Pons (tissue), 1 donor: ENCODE measurements around the gene ATG9B.
"Not testable (repeated sequence)": the region's sequence is repeated elsewhere in the genome, so short reads cannot be mapped to it uniquely, and the experiment has no call there.

Experiments
- DNase-seq: peaks from one replicate; pipeline ENCODE4 v3.0.0-alpha.2; 2016; ENCODE audit warnings: low spot score

The ATG9B gene

GRCh38 chr7:151058781-151059366 is 34.6 kb upstream of the ATG9B start:
- peak; percentile 69 for DNase-seq

GRCh38 chr7:151057989-151058780 is 33.9 kb upstream of the ATG9B start:
- DNase-seq: peak; percentile 100

GRCh38 chr7:151057506-151057988 is 33.3 kb upstream of the ATG9B start, which contains the start of gene CDK5:
Gene CDK5 (minus strand): TSS chr7:151057897. CDS start chr7:151057848, 49 bp downstream.
- no peak for DNase-seq

GRCh38 chr7:151056666-151057505 is 32.6 kb upstream of the ATG9B start:
- DNase-seq: no peak

GRCh38 chr7:151056283-151056665 is 32.0 kb upstream of the ATG9B start:
- DNase-seq: no peak

- DNase-seq: no peak
These were observed 29.5 kb upstream of the ATG9B start for GRCh38 chr7:151053751-151054150.

GRCh38 chr7:151053096-151053495 is 28.8 kb upstream of the ATG9B start:
- no peak for DNase-seq

GRCh38 chr7:151051108-151051507 is 26.8 kb upstream of the ATG9B start:
- DNase-seq: no peak

- DNase-seq: no peak
These were observed 24.7 kb upstream of the ATG9B start for GRCh38 chr7:151048911-151049463.

GRCh38 chr7:151047976-151048815 is 23.9 kb upstream of the ATG9B start, which contains the start of gene ASIC3:
Gene ASIC3 (plus strand): TSS chr7:151048531. CDS start chr7:151048886, 355 bp downstream.
- no peak for DNase-seq

GRCh38 chr7:151046603-151047573 is 22.6 kb upstream of the ATG9B start:
- no peak for DNase-seq

- DNase-seq: no peak
These were observed 21.7 kb upstream of the ATG9B start for GRCh38 chr7:151045967-151046366.

GRCh38 chr7:151045262-151045661 is 21.0 kb upstream of the ATG9B start:
- no peak for DNase-seq

GRCh38 chr7:151043959-151044358 is 19.7 kb upstream of the ATG9B start:
- DNase-seq: no peak

- not testable (repeated sequence) for DNase-seq
These were observed 19.2 kb upstream of the ATG9B start for GRCh38 chr7:151043449-151043848.

- DNase-seq: no peak
These were observed 16.5 kb upstream of the ATG9B start for GRCh38 chr7:151040616-151041375.

GRCh38 chr7:151039850-151040548 is 15.7 kb upstream of the ATG9B start:
- no peak for DNase-seq
